SHP77 treated with DMSO at 0.1 percent for 48 hours (cell line): Measurements from ENCODE around the gene MLLT10.
A peak's percentile ranks its signal among the peaks of the same experiment; 100 is the strongest.
"Not testable (repeated sequence)": the region's sequence is repeated elsewhere in the genome, so short reads cannot be mapped to it uniquely, and the experiment has no call there.

Source experiments
- DNase-seq: peaks from one replicate; lab custom pipeline; 2025; lab: John Stamatoyannopoulos, UW

Gene MLLT10

DNA sequence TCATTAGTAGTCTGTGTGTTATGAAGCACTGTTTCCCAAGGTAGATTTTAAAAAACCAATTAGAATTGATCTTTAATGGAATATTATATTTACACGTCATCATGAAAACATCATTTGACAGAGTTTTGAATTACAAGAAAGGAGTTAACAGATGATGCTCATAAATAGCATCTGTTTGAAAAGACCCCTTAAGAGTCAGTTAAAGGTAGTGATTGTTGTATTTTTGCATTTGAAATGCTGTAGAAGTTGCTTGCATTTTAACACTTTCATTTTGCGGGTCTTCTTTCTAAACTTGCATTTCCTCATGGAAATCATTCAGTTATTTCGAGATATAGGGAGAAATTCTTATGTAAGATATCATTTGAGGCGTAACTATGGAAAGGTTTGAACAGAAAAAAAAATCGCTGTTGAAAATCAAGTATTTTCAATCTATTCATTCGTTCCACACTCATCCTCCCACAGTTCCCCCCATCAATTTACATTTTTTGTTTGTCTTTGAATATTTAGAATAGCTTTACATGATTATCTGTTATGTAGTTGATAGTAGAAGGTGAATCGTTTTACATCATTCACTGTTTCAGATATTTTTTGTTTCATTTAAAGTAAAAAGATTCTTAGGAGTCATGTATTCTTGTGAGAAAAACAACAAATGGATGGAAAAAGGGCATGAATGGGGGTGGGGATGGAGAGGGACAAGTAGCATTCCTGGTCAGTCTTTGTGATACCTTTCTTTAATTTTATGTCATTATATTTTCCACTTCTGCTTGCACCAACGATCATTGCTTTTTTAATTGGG is 5.6 kb upstream of the MLLT10 start:
- peak; percentile 73 for DNase-seq

DNA sequence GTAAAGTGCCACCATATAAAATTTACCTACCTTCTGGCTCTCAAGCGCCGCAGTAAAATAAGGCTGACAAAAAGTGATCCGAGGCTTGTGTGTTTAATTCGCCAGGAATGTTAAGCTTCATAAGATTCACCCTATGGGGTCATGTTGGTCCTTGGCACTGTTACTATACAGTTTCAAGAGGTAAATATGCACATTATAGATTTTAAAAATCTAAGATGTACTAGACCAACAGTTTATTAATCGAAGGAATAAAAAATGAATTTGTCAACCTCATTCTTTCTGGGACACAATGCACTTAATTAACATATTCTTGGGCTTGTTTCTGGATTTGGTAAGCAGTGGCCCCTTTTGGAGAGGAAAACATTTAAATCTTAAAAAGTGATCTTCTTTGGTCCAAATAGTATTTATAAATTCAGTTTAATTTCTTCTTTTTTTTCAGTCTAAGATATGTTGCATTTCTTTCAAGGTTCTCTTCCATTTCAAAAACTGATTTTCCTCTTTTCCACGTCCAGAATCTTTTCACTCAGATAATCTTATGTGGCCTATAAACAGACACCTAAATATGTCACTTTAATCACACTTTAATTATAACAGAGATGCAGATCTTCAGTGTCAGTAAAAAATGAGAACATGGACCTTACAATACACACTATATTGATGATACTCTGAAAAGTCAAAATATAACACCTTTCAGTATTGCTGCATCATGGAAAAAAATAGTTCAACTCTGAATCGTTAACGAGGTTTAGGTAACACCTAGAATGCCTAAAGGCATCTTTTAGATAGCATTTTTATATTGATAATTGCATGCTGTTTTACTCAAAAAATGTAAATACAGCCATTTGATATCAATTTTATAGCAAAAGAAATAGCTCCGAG is 4.8 kb upstream of the MLLT10 start:
- no peak for DNase-seq

DNA sequence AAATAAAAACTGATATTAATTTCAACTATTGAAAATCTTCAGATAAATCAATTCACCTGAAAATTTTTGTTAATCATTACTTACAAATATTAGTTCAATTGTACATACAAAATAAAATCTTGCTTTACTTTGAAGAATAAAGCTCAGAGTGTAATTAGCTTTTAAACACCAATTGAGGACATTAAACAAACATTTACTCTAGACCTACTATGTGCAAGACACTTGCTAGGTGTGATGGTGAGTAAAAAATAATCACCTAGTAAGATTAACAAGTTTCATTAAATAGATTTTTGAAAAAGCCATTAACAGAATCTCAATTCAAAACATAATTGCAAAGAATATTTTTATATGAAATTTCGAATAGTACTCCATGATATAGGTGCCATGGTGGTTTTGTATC is 3.9 kb upstream of the MLLT10 start:
- no peak for DNase-seq

DNA sequence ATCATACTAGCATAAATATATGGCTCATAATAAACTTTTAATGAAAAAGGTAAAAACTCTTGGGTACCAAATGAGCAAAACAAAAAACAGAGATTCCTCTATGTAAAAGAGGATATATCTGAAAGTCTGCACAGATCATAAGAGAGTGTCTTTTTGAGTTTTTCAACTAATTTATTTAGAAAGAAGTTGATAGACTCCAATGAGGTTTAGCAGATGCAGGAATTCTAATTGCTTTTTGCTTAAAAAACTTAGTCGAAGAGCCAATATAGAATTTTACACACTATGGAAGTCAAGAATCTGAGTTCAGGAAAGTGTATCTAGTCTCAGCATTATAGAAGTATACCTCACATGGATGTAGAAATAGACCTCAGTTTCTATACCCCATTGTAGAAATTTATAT is 3.4 kb upstream of the MLLT10 start:
- no peak for DNase-seq

DNA sequence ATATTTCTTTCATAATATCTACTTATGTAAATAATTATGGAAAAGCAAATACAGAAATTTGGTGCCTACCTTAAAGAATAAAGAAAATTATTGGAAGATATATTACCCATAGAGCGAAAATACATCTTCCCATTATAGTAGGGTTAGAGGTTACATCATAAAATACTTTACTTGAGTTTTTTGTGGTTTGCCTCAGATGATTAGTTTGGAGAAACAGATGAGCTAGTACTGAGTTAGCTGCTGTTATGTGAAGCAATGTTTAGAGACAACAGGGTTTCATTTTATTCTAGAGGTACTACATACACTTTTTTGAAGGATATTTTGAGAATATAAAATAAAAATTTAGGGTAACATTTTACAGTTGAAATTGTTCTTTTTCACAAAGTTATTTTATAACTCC is 2.9 kb upstream of the MLLT10 start:
- no peak for DNase-seq

DNA sequence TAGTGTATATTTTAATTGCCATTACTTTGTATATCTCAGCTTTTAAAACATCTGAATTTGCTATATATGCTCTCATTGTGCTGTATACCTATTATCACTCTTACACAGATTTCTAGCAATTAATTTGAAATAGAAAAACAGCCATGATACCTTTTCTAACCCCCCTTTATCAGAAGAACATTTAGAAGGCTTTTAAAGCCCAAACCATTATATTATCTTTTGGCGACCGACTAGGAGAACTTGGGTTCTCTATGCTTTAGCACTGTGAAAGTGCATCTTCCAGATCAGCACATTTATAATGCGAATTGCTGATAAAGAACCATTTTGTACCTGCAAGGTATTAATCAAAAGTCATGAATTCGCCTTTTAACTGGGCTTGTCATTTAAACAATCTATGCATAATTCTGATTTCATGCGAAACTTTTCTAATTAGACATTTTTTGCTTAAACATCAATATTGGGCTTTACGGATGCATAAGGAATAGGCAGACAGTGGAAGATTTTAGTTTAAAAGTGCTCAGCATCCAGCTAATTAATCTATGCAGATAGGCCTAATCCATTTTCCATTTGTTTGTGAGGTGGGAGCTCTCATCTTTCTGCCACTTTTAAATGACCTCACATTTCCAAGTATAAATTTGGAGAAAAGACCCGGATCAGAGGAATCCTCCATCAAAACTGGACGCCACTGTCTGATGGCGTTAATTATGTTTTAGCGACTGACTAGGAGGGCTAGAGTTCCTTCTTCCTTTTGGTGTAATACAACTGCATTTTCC is 1.2 kb upstream of the MLLT10 start:
- DNase-seq = no peak

DNA sequence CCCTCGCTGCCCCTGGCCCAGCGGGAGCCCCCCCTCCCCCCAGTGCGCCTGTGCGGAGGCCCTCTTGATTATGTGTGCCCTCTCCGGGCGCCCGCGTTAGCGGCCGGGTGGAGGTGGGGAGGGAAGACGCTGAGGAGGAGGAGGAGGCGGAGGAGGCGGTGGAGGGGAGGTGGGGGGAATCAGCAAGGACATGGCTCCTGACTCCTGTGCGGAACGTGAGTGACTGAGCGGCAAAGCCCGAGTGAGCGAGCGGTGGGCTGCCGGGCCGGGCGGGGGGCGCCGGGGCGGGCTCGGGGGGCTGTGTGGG is 201 bp downstream of the MLLT10 start:
- DNase-seq = no peak

DNA sequence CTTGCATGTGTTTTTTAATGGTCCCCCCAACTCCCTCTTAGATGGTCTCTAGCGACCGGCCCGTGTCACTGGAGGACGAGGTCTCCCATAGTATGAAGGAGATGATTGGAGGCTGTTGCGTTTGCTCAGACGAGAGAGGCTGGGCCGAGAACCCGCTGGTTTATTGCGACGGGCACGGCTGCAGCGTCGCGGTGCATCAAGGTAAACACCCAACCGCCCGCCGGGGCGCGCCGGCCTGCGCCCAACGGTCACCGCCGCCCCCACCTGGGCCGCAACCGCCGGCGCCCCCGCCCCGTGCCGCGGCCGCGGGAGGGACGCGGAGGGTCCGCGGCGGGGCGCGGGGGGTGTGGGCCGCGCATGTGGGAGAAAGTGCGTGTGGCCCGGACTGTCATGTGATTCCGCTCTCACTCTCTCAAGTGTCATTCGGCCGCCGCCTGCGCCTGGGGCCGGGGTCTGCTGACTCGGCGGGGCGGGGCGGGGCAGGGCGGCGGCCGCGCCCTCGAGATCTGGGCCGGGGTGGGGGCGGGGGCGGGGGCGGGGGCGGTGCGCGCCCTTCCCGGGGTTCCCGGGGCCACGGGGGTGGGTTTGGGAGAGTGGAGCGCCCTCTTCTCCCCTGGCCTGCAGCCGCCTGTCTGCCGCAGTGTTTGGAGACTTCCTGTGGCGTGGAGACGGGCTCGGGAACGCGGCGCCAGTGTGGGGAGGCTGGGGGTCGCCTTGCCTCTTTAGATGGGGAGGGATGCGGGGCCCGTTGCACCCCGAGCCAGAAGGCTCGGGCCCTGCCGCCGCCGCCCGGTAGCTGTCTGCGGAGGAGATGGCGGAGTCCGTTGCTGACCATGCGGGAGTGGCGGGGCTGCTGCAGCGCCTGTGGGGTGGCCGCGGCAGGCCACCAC is 817 bp downstream of the MLLT10 start:
- DNase-seq = peak; percentile 15

DNA sequence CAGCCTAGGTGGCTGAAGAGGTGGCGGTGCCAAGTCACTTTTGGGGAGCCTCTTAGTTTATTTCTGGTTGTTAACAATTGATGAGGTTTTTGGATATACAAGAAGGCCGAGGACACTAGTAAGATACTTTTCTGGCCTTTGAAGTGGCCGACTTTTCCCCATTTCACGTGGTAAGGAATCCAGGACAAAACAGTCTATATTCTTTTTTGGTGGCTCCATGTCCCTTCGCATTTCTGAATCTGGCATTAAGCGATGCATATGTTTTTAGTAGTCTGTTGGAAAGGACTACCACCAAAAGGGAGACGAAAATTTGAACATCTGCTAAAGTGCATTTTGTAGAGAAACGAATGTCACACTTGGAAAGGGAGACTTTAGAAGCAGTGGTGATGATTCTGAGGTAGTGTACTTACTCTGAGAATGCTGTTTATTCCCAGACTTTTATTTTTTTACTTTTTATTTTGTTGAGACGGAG is 1.5 kb downstream of the MLLT10 start:
- no peak for DNase-seq

DNA sequence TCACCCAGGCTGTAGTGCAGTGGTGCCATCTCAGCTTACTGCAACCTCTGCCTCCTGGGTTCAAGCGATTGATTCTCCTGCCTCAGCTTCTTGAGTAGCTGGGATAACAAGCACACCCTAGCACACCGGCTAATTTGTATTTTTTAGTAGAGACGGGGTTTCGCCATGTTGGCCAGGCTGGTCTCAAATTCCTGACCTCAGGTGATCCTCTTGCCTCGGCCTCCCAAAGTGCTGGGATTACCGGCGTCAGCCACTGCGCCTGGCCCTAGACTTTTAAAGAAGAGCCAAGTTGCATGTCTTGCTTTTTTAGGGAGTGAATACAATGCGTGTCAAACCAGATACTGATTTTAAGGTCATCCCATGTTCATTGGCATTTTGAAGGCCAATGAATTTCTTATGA is 1.9 kb downstream of the MLLT10 start:
- DNase-seq = not testable (repeated sequence)

DNA sequence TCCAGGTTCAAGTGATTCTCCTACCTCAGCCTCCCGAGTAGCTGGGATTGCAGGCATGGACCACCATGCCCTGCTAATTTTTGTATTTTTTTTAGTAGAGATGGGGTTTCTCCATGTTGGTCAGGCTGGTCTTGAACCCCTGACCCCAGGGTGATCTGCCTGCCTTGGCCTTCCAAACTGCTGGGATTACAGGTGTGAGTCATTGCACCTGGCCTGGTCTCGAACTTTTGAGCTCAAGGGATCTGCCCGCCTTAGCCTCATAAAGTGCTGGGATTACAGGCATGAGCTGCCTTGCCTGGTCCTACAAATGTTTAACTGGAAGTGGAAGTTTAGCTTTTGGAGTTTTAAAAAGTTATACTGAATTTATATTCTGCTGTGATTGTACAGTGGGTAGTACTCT is 2.8 kb downstream of the MLLT10 start:
- DNase-seq = no peak

DNA sequence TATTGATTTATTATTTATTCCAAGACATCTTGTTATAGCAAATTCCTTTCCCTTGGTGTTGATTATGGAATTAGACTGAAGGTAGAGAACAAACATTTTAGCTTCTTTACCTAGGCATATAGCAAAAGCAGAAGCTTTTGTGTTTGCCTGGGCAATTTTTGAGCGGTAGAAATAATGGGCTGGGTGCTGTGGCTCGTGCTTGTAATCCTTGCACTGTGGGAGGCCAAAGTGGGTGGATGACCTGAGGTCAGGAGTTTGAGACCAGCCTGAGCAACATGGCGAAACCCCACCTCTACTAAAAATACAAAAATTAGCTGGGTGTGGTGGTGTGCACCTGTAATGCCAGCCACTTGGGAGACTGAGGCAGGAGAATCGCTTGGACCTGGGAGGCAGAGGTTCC is 6.7 kb downstream of the MLLT10 start:
- not testable (repeated sequence) for DNase-seq

DNA sequence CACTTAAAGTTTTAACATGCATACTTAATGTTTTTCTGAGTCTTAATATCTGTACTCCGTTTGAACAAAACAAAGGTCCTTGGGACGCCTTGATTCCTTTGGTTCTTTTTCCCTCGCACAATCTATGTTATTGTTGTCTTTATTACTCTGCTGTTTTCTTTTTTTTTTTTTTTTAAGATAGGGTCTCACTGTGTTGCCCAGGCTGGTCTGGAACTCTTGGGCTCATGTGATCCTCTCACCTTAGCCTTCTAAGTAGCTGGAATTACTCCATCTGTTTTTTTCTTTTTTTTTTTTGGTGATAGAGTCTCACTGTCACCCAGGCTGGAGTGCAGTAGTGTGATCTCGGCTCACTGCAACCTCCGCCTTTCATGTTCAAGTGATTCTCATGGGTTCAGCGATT is 13.2 kb downstream of the MLLT10 start:
- no peak for DNase-seq

DNA sequence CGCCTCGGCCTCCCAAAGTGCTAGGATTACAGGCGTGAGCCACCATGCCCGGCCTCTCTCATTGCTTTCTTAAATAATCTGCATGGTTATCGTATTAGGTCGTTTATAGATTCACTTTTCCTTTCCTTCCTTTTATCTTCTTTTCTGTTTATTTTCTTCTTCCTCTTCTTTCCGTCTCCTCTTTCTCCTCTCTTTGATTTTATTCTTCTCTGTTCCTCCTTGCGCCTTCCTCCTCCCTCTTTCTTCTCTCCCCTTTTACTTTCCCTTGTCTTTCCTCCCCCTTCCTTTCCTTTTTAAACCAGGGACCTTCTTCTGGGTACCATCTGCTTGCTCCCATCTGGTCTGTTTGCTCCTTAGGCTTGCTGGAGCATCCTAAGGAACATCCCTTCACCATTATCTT is 18.6 kb downstream of the MLLT10 start:
- no peak for DNase-seq

DNA sequence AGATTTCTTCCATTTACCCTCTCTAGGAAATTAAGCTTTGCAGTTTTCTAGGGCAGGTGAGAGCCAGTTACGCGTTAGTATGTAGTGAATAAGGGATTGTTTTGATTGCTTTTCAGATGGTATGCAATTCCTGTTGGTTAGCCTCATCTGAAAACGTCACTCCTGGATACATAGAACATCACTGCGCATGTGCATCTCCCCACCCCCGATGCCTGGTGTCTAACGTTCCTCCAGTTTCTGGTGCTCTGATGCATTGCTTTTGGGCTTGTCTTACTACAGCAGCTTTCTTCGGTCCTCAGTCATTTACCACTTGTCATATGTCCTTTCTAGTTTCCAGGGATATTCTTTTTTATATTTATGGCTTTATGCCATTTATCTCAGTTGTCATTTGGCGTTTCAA is 22.5 kb downstream of the MLLT10 start:
- DNase-seq = no peak

DNA sequence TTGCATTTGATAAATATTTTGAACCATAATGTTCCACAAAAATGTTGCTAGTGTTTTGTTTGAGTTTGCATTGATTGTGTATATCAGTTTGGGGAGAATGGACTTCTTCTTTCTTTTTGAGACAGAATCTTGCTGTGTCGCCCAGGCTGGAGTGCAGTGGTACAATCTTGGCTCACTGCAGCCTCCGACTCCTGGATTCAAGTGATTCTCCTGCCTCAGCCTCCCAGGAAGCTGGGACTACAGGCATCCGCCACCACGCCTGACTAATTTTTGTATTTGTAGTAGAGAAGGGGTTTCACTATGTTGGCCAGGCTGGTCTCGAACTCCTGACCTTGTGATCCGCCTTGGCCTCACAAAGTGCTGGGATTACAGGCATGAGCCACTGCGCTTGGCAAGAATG is 25.0 kb downstream of the MLLT10 start:
- DNase-seq = not testable (repeated sequence)

DNA sequence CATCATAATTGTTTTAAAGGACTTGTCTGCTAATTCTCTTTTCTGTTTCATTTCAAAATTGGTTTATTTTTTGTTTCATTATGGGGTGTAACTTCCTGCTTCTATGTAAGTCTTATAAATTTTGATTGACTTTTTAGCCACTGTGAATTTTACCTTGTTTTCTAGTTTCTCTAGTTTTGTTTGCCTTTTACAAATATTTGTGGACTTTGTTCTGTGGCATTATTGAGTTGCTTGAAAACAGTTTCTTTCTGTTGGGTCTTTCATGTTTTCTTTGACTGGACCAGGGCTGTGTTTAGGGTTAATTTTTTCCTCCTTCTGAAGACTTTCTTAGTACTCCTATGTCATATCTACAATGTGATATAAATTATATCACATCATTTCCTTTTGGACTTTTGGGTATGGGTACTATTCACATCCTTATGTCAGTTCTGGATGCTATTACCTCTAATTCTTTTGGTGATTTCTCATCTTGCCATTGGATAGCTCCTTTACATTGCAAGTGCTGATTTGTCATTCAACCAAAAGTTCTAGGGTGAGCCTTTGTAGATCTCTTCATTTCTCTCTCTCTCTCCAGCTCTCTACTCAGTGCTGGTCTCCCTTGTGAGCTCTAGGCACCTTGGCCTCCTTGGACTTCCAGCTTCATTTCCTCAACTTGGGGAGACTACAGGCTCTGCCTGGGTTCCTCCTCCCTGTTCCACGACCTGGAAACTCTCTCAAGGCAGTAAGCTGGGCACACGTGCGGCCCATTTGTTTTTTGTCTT is 36.9 kb downstream of the MLLT10 start:
- no peak for DNase-seq

DNA sequence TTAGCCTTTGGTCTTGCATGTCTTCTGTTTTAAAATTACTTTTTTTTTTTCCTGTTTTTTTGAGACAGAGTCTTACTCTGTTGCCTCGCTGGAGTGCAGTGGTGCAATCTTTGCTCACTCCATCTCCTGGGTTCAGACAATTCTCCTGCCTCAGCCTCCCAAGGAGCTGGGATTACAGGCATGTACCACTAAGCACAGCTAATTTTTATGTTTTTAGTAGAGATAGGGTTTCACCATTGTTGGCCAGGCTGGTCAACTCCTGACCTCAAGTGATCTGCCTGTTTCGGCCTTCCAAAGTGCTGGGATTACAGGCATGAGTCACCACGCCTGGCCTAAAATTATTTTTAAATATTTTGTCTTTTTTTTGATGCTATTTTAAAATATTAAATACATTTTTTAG is 38.5 kb downstream of the MLLT10 start:
- DNase-seq = no peak

DNA sequence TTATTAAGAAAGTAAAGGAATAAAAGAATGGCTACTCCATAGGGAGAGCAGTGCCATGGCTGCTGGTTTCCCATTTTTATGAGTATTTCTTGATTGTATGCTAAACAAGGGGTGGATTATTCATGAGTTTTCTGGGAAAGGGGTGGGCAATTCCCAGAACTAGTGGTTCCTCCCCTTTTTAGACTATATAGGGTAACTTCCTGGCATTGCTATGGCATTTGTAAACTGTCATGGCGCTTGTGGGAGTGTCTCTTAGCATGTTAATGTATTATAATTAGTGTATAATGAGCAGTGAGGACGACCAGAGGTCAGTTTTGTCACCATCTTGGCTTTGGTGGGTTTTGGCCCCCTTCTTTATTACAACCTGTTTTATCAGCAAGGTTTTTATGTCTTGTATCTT is 40.5 kb downstream of the MLLT10 start:
- not testable (repeated sequence) for DNase-seq

DNA sequence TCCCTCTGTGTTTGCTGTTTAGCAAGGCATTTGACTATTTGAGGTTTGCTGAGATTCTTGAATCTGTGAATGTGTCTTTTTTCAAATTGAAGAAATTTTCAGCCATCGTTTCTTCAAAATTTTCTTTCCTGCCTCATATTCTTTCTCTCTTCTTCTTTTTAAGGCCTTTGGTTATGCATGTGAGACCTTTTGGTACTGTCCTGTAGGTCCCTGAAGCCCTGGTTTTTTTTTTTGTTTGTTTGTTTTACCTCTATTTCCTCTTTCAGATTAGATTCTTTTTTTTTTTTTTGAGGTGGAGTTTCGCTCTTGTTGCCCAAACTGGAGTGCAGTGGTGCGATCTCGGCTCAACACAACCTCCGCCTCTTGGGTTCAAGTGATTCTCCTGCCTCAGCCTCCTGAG is 45.3 kb downstream of the MLLT10 start:
- DNase-seq = no peak

DNA sequence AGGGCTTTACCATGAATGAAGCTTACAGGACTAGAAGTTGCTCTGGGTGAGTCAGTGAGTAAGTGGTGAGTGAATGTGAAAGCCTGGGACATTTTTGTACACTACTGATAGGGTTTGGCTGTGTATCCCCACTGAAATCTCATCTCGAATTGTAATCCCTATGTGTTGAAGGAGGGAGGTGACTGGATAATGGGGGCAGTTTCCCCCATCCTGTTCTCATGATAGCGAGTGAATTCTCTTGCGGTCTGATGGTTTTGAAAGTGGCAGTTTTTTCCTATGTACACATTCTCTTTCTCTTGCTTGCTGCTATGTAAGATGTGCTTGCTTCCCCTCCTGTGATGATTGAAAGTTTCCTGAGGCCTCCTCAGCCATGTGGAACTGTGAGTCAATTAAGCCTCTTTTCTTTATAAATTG is 47.4 kb downstream of the MLLT10 start:
- not testable (repeated sequence) for DNase-seq
